Activated CD8-positive, alpha-beta memory T cell treated with anti-CD3 and anti-CD28 coated beads, Interleukin-2, amount 50 U/mL, for 1 hour (primary cell): Measurements from ENCODE around the gene TSPAN16.

ENCODE experiments used
- DNase-seq: peaks from one replicate; pipeline ENCODE4 v3.0.0-alpha.2; 2020; ENCODE audit errors: extremely low read depth

TSPAN16 gene

GRCh38 chr19:11295665-11296245 is at the start of gene TSPAN16:
TSS of gene TSPAN16 (plus strand) at chr19:11296160. CDS start at chr19:11296298, 138 bp downstream.
- DNase-seq, result no peak

- no peak for DNase-seq
Observed at GRCh38 chr19:11246941-11247340, 49.0 kb upstream of the TSPAN16 start.

DNA sequence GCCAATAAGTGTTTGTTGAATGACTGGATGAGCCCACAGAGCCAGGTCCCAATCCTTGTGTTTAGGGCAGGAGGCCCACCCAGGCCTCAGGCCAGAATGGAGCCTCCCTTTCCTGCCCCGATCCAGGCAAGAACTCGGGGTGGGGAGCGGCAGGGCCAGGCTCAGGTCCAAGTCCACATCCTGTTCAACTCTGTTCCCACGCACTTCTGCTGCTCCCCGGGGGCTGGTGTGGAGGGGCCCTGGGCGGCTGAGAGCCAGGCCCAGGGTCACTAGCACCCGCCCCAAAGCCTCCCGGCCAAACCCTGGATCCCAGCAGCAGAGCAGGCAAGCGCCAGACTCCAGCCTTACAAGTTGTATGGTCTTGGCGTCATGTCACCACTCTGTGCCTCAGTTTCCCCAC is 48.6 kb upstream of the TSPAN16 start:
- DNase-seq, result no peak

- no peak for DNase-seq
Observed at GRCh38 chr19:11247934-11248333, 48.0 kb upstream of the TSPAN16 start.

- DNase-seq, result no peak
Observed at GRCh38 chr19:11248852-11249251, 47.1 kb upstream of the TSPAN16 start.

GRCh38 chr19:11251217-11251616 is 44.7 kb upstream of the TSPAN16 start:
- no peak for DNase-seq

DNA sequence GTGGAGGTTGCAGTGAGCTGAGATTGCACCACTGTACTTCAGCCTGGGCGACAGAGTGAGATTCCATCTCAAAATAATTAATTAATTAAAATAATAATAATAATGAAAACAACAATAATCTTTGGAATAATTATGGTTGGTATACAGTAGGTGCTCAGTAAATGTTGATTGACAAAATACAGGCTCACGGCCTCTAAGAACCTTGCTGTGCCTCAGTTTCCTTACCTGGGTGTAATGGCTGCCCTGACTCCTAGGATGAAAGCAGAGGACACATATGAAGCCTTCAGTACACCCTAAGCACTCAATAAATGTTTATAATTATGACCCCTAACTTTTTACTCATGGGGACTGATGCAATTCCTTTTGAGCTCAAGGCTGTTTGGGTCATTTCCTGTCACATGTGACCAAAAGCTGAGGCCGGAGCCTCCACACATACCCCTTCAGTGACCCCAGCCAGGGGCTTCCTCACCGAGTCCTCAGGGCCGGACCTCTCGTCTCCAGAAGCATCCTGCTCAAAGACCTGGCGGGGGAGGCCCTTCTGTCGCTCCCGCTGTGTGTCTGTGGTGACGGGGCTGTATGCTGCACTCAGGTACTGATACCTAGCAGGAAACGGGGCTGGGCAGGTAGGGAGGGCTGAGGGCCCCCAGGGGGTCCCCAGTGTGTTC is 44.2 kb upstream of the TSPAN16 start:
- no peak for DNase-seq

DNA sequence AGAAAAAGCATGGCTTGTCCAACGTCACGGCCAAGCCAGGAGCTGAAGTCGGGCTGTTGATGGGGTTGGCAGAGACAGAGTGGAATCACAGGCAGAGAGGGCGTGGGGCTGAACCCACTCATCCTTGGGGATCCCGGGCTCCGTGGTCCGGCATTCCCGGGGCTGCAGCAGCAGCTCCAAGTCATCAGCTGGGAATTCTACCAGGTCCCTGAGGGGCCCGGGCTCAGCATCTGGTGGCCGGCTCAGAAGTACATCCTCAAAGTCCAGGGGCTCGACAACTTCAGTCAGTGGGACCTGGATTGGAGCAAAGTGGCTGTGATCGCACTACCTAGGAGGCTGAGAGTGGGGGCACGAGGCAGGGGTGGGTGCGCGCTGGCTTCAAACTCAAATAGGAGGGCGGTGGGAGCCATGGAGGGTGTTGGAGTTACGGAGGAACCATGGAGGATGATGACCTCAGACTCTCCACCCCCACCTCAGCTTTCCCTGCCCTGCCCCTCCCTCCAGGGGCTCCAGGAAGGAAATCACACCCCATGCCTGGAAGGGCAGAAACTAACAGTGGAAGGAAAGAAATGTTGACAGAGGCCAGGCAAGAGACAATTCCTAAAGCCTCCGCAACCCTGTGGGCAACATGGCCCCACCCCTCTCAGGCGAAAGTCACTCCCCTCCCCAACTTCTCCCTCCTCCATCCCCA is 43.1 kb upstream of the TSPAN16 start:
- no peak for DNase-seq

DNA sequence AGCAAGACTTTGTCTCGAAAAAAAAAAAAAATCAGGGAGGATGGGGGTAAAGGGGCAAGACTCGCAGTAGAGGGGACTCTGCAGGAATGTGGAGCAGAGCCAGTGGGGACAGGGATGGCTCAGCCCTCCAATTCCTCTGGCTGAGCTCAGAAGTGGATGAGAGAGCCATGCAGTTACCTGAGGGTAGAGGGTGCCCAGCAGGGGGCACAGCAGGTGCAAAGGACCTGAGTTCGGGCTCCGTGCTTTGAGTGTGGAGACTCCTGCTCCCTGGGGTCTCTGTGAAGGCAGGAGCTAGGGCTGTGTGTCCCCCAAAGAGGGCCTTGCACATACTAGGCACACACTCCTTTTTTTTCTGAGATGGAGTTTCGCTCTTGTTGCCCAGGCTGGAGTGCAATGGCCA is 41.3 kb upstream of the TSPAN16 start:
- DNase-seq, result no peak

DNA sequence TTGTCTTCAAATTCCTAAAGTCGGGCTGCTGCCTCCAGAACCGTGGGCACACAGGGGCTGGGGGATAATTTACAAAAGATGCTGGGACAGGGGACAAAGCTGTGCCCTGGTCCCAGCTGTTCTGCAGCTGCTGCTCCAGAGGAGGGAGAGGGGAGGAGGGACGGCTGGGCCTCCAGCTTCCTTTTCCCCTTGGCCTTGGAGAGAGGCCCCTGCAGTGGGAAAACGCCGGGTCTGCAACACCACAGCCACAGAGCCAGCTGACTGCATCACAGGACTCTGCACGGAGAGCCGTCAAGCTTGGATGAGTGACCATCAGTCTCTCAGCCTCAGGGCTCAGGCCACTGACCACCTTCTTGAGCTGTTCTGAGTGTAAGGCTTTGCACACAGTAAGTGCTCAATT is 39.8 kb upstream of the TSPAN16 start:
- DNase-seq, result no peak

- no peak for DNase-seq
Observed at GRCh38 chr19:11257846-11258380, 38.0 kb upstream of the TSPAN16 start.

- DNase-seq, result no peak
Observed at GRCh38 chr19:11260996-11261395, 35.0 kb upstream of the TSPAN16 start.

GRCh38 chr19:11261431-11261970 is 34.5 kb upstream of the TSPAN16 start:
- no peak for DNase-seq

DNA sequence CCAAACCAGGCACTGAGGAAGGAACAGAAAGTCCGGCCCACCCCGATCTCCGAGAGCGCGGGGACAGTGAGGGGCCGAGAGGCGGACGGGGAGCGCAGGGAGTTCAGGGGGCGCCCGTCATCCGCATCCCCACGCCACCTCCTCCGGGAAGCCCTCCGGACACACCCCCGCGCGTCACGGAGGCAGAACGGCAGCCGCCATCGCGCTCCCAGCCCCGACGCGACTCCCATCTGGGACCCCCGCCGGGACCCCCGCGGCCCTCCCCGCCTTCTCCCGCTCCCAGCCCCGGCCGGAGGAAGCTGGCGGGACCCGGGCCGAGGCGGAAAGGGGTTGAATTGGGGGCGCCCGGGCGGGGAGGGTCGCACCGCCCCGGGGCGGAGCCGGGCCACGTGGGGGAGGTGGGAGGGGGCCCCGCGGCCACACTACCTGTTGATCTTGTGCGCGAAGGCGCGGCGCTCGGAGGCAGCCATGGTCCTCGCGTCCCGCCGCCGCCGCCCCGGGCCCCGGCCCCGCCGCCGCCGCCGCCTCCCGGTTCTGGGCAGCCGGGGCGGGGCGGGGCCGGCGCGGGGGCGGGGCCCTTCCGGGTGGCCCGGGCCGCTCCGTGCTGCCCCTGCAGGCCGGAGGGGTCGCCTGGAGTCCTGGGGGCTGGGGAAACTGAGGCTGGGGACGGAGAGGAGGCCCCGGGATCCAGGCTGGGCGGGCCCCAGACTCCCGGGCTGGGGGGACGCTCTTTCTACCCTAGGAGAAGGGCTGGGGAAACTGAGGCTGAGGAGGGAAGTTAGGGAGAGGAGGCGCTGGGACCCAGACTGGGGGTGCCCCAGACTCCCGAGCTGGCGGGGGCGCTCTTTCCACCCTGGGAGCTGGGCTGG is 33.8 kb upstream of the TSPAN16 start, which contains the start of gene DOCK6:
Gene DOCK6, minus strand, starts transcription at position 554 of the 869 bp plus-strand sequence. Its CDS starts 84 bp downstream, at position 470.
- no peak for DNase-seq

DNA sequence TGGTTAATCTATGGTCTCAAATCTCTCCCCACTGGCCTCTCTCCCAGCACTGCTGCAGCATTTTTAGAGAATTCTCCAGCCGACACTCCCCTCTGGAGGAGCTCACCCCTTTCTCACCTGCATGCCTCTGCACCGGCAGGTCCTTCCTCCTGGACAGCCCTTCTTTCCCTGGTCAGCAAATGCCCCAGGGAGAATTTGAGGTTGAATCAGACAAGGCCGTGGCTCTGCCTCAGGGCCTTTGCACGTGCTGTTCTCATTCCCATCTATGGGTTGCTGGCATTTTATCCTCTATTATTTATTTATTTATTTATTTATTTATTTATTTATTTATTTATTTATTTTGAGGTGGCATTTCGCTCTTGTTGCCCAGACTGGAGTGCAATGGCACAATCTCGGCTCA is 32.2 kb upstream of the TSPAN16 start:
- DNase-seq, result no peak

GRCh38 chr19:11264452-11265176 is 31.3 kb upstream of the TSPAN16 start:
- no peak for DNase-seq

GRCh38 chr19:11265177-11265784 is 30.7 kb upstream of the TSPAN16 start:
- DNase-seq, result no peak

DNA sequence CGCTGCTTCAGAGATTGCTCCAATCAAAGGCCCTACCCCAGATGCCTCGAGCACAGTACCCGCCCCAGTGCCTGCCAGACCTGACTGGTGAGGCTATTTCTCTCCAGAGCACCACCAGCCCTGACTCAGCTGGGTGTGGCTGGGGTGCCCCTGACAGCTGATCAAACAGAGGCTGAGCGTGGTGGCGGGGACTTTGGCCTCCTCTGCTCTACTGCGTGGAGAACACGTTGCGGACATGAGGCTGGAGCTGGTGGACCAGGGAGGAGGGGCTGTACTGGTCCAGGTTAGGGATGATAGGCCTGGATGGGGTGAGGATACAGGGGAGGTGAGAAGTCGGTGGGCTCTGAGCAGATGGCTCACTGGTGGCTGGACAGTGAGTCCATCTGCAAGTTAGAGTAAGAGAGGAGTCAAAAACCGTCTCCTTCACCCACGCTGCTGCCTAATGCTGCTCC is 30.1 kb upstream of the TSPAN16 start:
- no peak for DNase-seq

DNA sequence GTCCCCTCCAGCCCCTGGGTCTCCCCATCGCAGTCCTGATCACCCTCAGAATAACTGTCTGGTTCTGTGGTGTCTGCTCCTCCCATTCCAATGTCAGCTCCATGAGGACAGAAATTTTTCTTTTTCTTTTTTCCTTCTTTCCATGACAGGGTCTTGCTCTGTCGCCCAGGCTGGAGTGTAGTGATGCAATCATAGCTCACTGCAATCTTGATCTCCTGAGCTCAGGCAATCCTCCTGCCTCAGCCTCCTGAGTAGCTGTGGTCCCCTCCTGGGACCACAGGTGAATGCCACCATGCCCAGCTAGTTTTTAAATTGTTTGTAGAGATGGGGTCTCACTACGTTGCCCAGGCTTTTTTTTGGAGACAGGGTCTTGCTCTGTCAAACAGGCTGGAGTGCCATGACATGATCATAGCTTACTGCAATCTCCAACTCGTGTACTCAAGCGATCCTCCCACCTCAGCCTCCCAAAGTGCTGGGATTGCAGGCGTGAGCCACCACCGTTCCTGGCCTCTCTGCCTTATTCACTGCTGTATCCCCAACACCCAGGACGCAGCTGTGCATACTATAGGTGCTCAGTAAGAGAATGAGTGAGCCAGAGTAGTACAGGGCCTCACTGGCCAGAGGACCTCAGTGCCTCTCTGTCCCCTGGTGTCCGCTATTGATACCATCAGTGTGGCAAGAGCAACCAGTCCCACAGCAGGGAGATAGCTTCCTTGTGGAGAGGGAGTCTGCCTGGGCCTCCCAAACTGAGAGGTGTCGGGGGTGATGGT is 28.5 kb upstream of the TSPAN16 start:
- DNase-seq, result no peak
